Measurements from ENCODE around the gene PCDHA11. TPM values are rescaled to one million over a fixed set of nuclear protein-coding genes. Genes with fewer than 3 reads are reported as not detected.
"Not testable (repeated sequence)": the region's sequence is repeated elsewhere in the genome, so short reads cannot be mapped to it uniquely, and the experiment has no call there.

Gene PCDHA11
- total RNA-seq, 1 donor from 2014 or later = 5.8 TPM

DNA sequence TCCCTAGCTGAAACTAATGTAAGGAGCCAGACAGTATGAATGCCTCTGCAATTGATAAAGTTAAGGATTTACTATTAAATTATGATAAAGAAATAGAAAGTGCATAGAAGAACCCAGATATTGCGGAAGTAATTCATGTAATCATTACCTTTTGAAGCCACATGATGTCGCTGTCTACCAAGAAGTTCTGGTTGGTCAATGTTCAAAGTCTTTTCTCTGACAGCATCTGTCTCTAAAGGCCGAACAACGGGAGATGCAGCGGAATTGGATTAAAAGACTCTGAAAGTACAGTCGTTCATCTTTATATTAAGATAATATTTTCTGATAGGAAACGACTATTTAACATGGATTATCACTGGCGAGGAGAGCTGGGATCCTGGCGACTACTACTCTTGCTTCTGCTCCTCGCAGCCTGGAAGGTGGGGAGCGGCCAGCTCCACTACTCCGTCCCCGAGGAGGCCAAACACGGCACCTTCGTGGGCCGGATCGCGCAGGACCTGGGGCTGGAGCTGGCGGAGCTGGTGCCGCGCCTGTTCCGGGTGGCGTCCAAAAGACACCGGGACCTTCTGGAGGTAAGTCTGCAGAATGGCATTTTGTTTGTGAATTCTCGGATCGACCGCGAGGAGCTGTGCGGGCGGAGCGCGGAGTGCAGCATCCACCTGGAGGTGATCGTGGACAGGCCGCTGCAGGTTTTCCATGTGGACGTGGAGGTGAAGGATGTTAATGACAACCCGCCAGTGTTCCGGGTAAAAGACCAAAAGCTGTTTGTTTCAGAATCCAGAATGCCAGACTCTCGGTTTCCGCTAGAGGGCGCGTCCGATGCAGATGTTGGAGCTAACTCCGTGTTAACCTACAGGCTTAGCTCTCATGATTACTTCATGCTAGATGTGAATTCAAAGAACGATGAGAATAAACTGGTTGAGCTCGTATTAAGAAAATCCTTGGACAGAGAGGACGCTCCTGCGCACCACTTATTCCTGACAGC, 27.5 kb upstream of the PCDHA11 start, which contains the start of gene PCDHA8:
Gene PCDHA8 (plus strand): TSS at position 210 of the 985 bp plus-strand sequence. CDS start 135 bp downstream, at position 345.
- no peak for DNase-seq (ENCODE audit: low read depth)
- Histone ChIP-seq H3K36me3 (ENCODE audit: insufficient read depth, low read length) (no peaks in the 10 kb centered on the region), H4K20me1 (ENCODE audit: insufficient read depth, low read length) (no peaks in the 10 kb centered on the region), H3K9me3 (ENCODE audit: insufficient read depth, low read depth, low read length) (peaks cover 3% of the 10 kb centered on the region), H3K4me1 (ENCODE audit: insufficient read depth, low read length) (no peaks in the 10 kb centered on the region), H3K27ac (ENCODE audit: low read depth, low read length) (no peak within 1 kb of the TSS), H3K79me2 (ENCODE audit: insufficient read depth, low read length) (no peaks in the 10 kb centered on the region), H3K4me2 (ENCODE audit: low read length) (no peak within 1 kb of the TSS), H3K9ac (ENCODE audit: low read length) (no peak within 1 kb of the TSS), H3K27me3 (ENCODE audit: insufficient read depth, low read length) (no peaks in the 10 kb centered on the region), H2AFZ (ENCODE audit: low read depth, low read length) (no peak within 1 kb of the TSS), H3K4me3 (ENCODE audit: insufficient read depth, low read depth, low read length) (no peak within 1 kb of the TSS)
- TF ChIP-seq, protein P1, sequence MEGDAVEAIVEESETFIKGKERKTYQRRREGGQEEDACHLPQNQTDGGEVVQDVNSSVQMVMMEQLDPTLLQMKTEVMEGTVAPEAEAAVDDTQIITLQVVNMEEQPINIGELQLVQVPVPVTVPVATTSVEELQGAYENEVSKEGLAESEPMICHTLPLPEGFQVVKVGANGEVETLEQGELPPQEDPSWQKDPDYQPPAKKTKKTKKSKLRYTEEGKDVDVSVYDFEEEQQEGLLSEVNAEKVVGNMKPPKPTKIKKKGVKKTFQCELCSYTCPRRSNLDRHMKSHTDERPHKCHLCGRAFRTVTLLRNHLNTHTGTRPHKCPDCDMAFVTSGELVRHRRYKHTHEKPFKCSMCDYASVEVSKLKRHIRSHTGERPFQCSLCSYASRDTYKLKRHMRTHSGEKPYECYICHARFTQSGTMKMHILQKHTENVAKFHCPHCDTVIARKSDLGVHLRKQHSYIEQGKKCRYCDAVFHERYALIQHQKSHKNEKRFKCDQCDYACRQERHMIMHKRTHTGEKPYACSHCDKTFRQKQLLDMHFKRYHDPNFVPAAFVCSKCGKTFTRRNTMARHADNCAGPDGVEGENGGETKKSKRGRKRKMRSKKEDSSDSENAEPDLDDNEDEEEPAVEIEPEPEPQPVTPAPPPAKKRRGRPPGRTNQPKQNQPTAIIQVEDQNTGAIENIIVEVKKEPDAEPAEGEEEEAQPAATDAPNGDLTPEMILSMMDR (IDR thresholded peaks at IDR 0.05; ENCODE audit: insufficient read depth, low read depth, low read length) = peak; percentile 5
- no peak for TF ChIP-seq EZH2 (IDR thresholded peaks at IDR 0.05; ENCODE audit: insufficient read depth, low read length)
- no peak for FAIRE-seq
- H3K4me1 Mint-ChIP-seq (ENCODE audit: low read depth, unreplicated experiment) = no peaks in the 10 kb centered on the region
- no peak within 1 kb of the TSS for H3K4me3 Mint-ChIP-seq (ENCODE audit: unreplicated experiment)
- H3K9me3 Mint-ChIP-seq (ENCODE audit: unreplicated experiment) = peaks cover 5% of the 10 kb centered on the region
- peaks cover 16% of the 10 kb centered on the region for H3K36me3 Mint-ChIP-seq (ENCODE audit: low read depth, unreplicated experiment)
- H3K27me3 Mint-ChIP-seq (ENCODE audit: low read depth, unreplicated experiment) = no peaks in the 10 kb centered on the region
- H3K27ac Mint-ChIP-seq (ENCODE audit: unreplicated experiment) = no peak within 1 kb of the TSS

DNA sequence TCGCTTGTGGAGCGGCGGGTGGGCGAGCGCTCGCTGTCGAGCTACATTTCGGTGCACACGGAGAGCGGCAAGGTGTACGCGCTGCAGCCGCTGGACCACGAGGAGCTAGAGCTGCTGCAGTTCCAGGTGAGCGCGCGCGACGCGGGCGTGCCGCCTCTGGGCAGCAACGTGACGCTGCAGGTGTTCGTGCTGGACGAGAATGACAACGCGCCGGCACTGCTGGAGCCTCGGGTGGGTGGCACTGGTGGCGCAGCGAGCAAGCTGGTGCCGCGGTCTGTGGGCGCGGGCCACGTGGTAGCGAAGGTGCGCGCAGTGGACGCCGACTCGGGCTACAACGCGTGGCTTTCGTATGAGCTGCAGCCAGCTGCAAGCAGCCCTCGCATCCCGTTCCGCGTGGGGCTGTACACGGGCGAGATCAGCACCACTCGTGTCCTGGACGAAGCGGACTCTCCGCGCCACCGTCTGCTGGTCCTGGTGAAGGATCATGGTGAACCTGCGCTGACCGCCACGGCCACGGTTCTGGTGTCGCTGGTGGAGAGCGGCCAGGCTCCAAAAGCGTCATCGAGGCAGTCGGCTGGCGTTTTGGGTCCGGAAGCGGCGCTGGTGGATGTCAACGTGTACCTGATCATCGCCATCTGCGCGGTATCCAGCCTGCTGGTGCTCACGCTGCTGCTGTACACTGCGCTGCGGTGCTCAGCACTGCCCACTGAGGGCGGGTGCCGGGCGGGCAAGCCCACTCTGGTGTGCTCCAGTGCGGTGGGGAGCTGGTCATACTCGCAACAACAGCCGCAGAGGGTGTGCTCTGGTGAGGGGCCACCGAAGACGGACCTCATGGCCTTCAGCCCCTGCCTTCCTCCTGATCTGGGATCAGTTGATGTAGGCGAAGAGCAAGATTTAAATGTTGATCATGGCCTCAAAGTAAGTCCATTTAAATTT, 25.7 kb upstream of the PCDHA11 start:
- no peaks in the 10 kb centered on the region for H3K4me1 ChIP-seq (ENCODE audit: insufficient read depth, low read length)
- Mint-ChIP-seq H3K27me3 (ENCODE audit: low read depth, unreplicated experiment) (no peaks in the 10 kb centered on the region), H3K27ac (ENCODE audit: unreplicated experiment) (no peak overlapping the region), H3K4me1 (ENCODE audit: low read depth, unreplicated experiment) (no peaks in the 10 kb centered on the region), H3K36me3 (ENCODE audit: low read depth, unreplicated experiment) (peaks cover 16% of the 10 kb centered on the region), H3K4me3 (ENCODE audit: unreplicated experiment) (no peak overlapping the region), H3K9me3 (ENCODE audit: unreplicated experiment) (peaks cover 5% of the 10 kb centered on the region)
- FAIRE-seq (no peak), DNase-seq (ENCODE audit: low read depth) (no peak)
- TF ChIP-seq, protein P1 (IDR thresholded peaks at IDR 0.05; ENCODE audit: insufficient read depth, low read depth, low read length) = no peak
- no peak for TF ChIP-seq EZH2 (IDR thresholded peaks at IDR 0.05; ENCODE audit: insufficient read depth, low read length)
- no peak overlapping the region for H3K27ac ChIP-seq (ENCODE audit: low read depth, low read length)
- H3K36me3 ChIP-seq (ENCODE audit: insufficient read depth, low read length) = no peaks in the 10 kb centered on the region
- H3K4me3 ChIP-seq (ENCODE audit: insufficient read depth, low read depth, low read length) = no peak overlapping the region
- no peaks in the 10 kb centered on the region for H3K27me3 ChIP-seq (ENCODE audit: insufficient read depth, low read length)
- H3K4me2 ChIP-seq (ENCODE audit: low read length) = no peak overlapping the region
- H4K20me1 ChIP-seq (ENCODE audit: insufficient read depth, low read length) = no peaks in the 10 kb centered on the region
- no peak overlapping the region for H2AFZ ChIP-seq (ENCODE audit: low read depth, low read length)
- no peaks in the 10 kb centered on the region for H3K9me3 ChIP-seq (ENCODE audit: insufficient read depth, low read depth, low read length)
- H3K79me2 ChIP-seq (ENCODE audit: insufficient read depth, low read length) = no peaks in the 10 kb centered on the region
- H3K9ac ChIP-seq (ENCODE audit: low read length) = no peak overlapping the region

DNA sequence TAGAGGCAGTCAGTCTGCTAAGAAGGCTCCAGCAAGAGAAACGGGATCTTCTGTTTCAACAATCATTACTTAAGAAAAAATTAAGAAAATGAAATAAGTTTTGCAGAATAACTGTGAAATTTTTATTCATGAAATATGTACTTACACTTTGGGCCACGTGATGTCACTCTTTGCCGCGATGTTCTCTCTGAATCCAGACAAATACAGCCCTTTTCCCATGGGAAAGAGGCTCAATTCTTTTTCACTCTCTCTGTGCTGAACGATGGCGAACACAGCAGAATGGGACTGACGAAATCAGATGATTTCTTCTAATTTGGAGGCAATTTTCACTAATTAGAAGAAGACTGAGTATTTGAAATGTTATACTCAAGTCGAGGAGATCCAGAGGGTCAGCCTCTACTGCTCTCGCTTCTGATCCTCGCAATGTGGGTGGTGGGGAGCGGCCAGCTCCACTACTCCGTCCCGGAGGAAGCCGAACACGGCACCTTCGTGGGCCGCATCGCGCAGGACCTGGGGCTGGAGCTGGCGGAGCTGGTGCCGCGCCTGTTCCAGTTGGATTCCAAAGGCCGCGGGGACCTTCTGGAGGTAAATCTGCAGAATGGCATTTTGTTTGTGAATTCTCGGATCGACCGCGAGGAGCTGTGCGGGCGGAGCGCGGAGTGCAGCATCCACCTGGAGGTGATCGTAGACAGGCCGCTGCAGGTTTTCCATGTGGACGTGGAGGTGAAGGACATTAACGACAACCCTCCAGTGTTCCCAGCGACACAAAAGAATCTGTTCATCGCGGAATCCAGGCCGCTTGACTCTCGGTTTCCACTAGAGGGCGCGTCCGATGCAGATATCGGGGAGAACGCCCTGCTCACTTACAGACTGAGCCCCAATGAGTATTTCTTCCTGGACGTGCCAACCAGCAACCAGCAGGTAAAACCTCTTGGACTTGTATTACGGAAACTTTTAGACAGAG, 20.3 kb upstream of the PCDHA11 start, which contains the start of gene PCDHA9:
Gene PCDHA9 (plus strand): TSS at position 244 of the 964 bp plus-strand sequence. CDS start 114 bp downstream, at position 358.
- not testable (repeated sequence) for H3K4me1 Mint-ChIP-seq (ENCODE audit: low read depth, unreplicated experiment); H4K20me1 ChIP-seq (ENCODE audit: insufficient read depth, low read length); H3K27ac Mint-ChIP-seq (ENCODE audit: unreplicated experiment); H3K27me3 ChIP-seq (ENCODE audit: insufficient read depth, low read length); H2AFZ ChIP-seq (ENCODE audit: low read depth, low read length); H3K4me3 ChIP-seq (ENCODE audit: insufficient read depth, low read depth, low read length); H3K9me3 ChIP-seq (ENCODE audit: insufficient read depth, low read depth, low read length); DNase-seq (ENCODE audit: low read depth); H3K9me3 Mint-ChIP-seq (ENCODE audit: unreplicated experiment); H3K27me3 Mint-ChIP-seq (ENCODE audit: low read depth, unreplicated experiment); H3K4me1 ChIP-seq (ENCODE audit: insufficient read depth, low read length); H3K9ac ChIP-seq (ENCODE audit: low read length); H3K4me2 ChIP-seq (ENCODE audit: low read length); H3K79me2 ChIP-seq (ENCODE audit: insufficient read depth, low read length); H3K27ac ChIP-seq (ENCODE audit: low read depth, low read length); FAIRE-seq; H3K36me3 ChIP-seq (ENCODE audit: insufficient read depth, low read length)
- peak within 1 kb of the TSS; percentile 76 for H3K4me3 Mint-ChIP-seq (ENCODE audit: unreplicated experiment)
- H3K36me3 Mint-ChIP-seq (ENCODE audit: low read depth, unreplicated experiment) = peaks cover 13% of the 10 kb centered on the region
